ENCODE data around the gene RTKN2.

- no peak for TF ChIP-seq POLR2A (IDR thresholded peaks at IDR 0.05)
- TF ChIP-seq, protein P1, sequence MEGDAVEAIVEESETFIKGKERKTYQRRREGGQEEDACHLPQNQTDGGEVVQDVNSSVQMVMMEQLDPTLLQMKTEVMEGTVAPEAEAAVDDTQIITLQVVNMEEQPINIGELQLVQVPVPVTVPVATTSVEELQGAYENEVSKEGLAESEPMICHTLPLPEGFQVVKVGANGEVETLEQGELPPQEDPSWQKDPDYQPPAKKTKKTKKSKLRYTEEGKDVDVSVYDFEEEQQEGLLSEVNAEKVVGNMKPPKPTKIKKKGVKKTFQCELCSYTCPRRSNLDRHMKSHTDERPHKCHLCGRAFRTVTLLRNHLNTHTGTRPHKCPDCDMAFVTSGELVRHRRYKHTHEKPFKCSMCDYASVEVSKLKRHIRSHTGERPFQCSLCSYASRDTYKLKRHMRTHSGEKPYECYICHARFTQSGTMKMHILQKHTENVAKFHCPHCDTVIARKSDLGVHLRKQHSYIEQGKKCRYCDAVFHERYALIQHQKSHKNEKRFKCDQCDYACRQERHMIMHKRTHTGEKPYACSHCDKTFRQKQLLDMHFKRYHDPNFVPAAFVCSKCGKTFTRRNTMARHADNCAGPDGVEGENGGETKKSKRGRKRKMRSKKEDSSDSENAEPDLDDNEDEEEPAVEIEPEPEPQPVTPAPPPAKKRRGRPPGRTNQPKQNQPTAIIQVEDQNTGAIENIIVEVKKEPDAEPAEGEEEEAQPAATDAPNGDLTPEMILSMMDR (IDR thresholded peaks at IDR 0.05): no peak
Observed at GRCh38 chr10:62196528-62196927, 72.1 kb downstream of the RTKN2 start.
